Panc1 (cell line): ENCODE results near the gene RIPK1. TPM values are rescaled to one million over a fixed set of nuclear protein-coding genes. Genes with fewer than 3 reads are reported as not detected.

Source experiments
- ATAC-seq: fragments of 200-7000 bp; cut with Tn5 transposase; 2 replicates; pipeline ENCODE4 v1.9.1; 2020; ENCODE audit warnings: mild to moderate bottlenecking, moderate library complexity
- BruUV-seq: library from RNA; stranded (reverse); fragments of 400-500 nt; replicated peaks from 2 replicates; lab custom pipeline; 2021; lab: Mats Ljungman, UMichigan
- CTCF ChIA-PET: fragments of 300-600 bp; sonication (Branson Sonifier 250); formaldehyde crosslinking; loops from one replicate; lab custom pipeline; 2022; ENCODE audit warnings: antibody characterized with exemption; lab: Charles Lee
- POLR2A ChIA-PET: fragments of 300-600 bp; sonication (Branson Sonifier 250); formaldehyde crosslinking; loops from one replicate; lab custom pipeline; 2022; ENCODE audit warnings: antibody characterized with exemption; lab: Charles Lee
- DNase-seq: peaks from one replicate; pipeline ENCODE4 v3.0.0-alpha.2; 2010; ENCODE audit warnings: low read depth, low spot score
- H3K27ac ChIP-seq: 2 replicates; pipeline ENCODE4 v1.5.1; 2011; ENCODE audit warnings: mild to moderate bottlenecking, low read length, inconsistent platforms
- H3K27me3 ChIP-seq: fragments of 200-500 bp; sonication (Bioruptor generic); 2 replicates; pipeline ENCODE4 v1.6.0; 2014; ENCODE audit warnings: low read length, inconsistent platforms; ENCODE audit not compliant: control insufficient read depth, insufficient read depth
- H3K36me3 ChIP-seq: fragments of 200-500 bp; sonication (Bioruptor generic); 2 replicates; pipeline ENCODE4 v1.5.1; 2014; ENCODE audit warnings: inconsistent platforms, mild to moderate bottlenecking, low read length, moderate library complexity; ENCODE audit not compliant: control insufficient read depth, insufficient read depth
- H3K4me1 ChIP-seq: 2 replicates; pipeline ENCODE4 v1.5.1; 2011; ENCODE audit warnings: inconsistent platforms, mild to moderate bottlenecking, low read length, moderate library complexity; ENCODE audit not compliant: control insufficient read depth, insufficient read depth
- H3K4me3 ChIP-seq, 2 experiments: 2 replicates each; pipeline ENCODE4 v1.5.1; 2011 to 2012; ENCODE audit warnings: low read depth in 2 of 2, low read length in 2 of 2, mild to moderate bottlenecking in 2 of 2, inconsistent platforms in 1 of 2, moderate library complexity in 1 of 2
- H3K9me3 ChIP-seq: fragments of 200-500 bp; sonication (Bioruptor generic); 2 replicates; pipeline ENCODE4 v1.5.1; 2014; ENCODE audit warnings: low read depth, mild to moderate bottlenecking, inconsistent platforms, low read length, moderate library complexity; ENCODE audit not compliant: control insufficient read depth, insufficient read depth
- POLR2AphosphoS5 ChIP-seq: IDR thresholded peaks from 2 replicates; pipeline ENCODE4 v1.6.1; 2012; ENCODE audit warnings: mild to moderate bottlenecking, low read depth, low read length, moderate library complexity
- SIN3A ChIP-seq: IDR thresholded peaks from 2 replicates; pipeline ENCODE4 v1.6.1; 2012; ENCODE audit warnings: low read depth, mild to moderate bottlenecking, low read length, moderate library complexity, borderline replicate concordance; ENCODE audit not compliant: insufficient read depth
- TCF7L2 ChIP-seq: IDR thresholded peaks from 2 replicates; pipeline ENCODE4 v1.6.1; 2011; ENCODE audit warnings: mild to moderate bottlenecking, low read depth, low read length, inconsistent platforms
- in situ Hi-C: cut with HindIII; loops from 2 replicates; pipeline ENCODE4 v1.10.0; 2016; ENCODE audit warnings: low sequenced_read_pairs, low pct_unique_long_range_greater_than_20kb
- intact Hi-C: fragments of 100-400 bp; cut with micrococcal nuclease; formaldehyde crosslinking; loops from one replicate; pipeline ENCODE4 v1.10.0; 2022; ENCODE audit not compliant: unreplicated experiment
- total RNA-seq: library from RNA; stranded (reverse); gene quantifications from one replicate; pipeline ENCODE4 v1.2.1, GENCODE V29; 2021; ENCODE audit not compliant: unreplicated experiment
- TF ChIP-seq, protein P1 (sequence below), 2 experiments: IDR thresholded peaks; 2 replicates each; pipeline ENCODE4 v1.6.1; 2011 to 2012; ENCODE audit warnings: low read depth in 2 of 2, control low read depth in 1 of 2, low read length in 1 of 2, mild to moderate bottlenecking in 1 of 2, moderate library complexity in 1 of 2; ENCODE audit not compliant: insufficient read depth in 1 of 2
- TF ChIP-seq, protein P2 (sequence below): fragments of 450-650 bp; IDR thresholded peaks from 2 replicates; pipeline ENCODE4 v1.5.1; 2017; ENCODE audit warnings: mild to moderate bottlenecking

RIPK1 gene
- total RNA-seq, 1 experiment from 2014 or later = 31.6 TPM

GRCh38 chr6:3033652-3034051, 34.6 kb upstream of the RIPK1 start:
- no peak overlapping the region for H3K27ac ChIP-seq
- BruUV-seq = no TSS peak
- no peak overlapping the region for H3K4me3 ChIP-seq
- H3K27me3 ChIP-seq = peaks cover 2% of the 10 kb centered on the region; the same call in 1 of the 2 replicates
- ChIA-PET CTCF (no interaction called here), POLR2A (no interaction called here)
- H3K9me3 ChIP-seq = no peaks in the 10 kb centered on the region
- H3K36me3 ChIP-seq = no peaks in the 10 kb centered on the region
- H3K4me1 ChIP-seq = no peaks in the 10 kb centered on the region
- DNase-seq (no peak), ATAC-seq (no peak)
- TF ChIP-seq, protein P1, sequence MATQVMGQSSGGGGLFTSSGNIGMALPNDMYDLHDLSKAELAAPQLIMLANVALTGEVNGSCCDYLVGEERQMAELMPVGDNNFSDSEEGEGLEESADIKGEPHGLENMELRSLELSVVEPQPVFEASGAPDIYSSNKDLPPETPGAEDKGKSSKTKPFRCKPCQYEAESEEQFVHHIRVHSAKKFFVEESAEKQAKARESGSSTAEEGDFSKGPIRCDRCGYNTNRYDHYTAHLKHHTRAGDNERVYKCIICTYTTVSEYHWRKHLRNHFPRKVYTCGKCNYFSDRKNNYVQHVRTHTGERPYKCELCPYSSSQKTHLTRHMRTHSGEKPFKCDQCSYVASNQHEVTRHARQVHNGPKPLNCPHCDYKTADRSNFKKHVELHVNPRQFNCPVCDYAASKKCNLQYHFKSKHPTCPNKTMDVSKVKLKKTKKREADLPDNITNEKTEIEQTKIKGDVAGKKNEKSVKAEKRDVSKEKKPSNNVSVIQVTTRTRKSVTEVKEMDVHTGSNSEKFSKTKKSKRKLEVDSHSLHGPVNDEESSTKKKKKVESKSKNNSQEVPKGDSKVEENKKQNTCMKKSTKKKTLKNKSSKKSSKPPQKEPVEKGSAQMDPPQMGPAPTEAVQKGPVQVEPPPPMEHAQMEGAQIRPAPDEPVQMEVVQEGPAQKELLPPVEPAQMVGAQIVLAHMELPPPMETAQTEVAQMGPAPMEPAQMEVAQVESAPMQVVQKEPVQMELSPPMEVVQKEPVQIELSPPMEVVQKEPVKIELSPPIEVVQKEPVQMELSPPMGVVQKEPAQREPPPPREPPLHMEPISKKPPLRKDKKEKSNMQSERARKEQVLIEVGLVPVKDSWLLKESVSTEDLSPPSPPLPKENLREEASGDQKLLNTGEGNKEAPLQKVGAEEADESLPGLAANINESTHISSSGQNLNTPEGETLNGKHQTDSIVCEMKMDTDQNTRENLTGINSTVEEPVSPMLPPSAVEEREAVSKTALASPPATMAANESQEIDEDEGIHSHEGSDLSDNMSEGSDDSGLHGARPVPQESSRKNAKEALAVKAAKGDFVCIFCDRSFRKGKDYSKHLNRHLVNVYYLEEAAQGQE (IDR thresholded peaks at IDR 0.05; ENCODE audit: insufficient read depth in 1 of 2, low read depth in 2 of 2, low read length in 1 of 2) = no peak
- TF ChIP-seq POLR2AphosphoS5 (no peak), TCF7L2 (no peak), SIN3A (no peak)
- TF ChIP-seq, protein P2, sequence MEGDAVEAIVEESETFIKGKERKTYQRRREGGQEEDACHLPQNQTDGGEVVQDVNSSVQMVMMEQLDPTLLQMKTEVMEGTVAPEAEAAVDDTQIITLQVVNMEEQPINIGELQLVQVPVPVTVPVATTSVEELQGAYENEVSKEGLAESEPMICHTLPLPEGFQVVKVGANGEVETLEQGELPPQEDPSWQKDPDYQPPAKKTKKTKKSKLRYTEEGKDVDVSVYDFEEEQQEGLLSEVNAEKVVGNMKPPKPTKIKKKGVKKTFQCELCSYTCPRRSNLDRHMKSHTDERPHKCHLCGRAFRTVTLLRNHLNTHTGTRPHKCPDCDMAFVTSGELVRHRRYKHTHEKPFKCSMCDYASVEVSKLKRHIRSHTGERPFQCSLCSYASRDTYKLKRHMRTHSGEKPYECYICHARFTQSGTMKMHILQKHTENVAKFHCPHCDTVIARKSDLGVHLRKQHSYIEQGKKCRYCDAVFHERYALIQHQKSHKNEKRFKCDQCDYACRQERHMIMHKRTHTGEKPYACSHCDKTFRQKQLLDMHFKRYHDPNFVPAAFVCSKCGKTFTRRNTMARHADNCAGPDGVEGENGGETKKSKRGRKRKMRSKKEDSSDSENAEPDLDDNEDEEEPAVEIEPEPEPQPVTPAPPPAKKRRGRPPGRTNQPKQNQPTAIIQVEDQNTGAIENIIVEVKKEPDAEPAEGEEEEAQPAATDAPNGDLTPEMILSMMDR = no peak
- intact Hi-C loops = no loop called here
- in situ Hi-C loops = no loop called here

DNA sequence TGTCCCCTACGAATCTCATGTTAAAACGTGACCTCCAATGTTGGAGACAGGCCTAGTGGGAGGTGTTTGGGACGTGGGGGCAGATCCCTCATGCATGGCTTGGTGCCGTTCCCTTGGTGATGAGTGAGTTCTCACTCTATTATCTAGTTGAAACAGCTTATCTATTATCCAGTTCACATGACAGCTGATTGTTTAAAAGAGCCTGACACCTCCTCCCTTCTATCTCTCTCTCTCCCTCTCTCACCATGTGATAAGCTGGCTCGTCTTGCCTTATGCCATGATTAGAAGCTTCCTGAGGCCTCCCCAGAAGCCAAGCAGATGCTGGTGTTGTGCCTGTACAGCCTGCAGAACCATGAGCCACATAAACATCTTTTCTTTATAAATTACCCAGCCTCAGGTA, 32.9 kb upstream of the RIPK1 start:
- ChIA-PET POLR2A (no interaction called here), CTCF (no interaction called here)
- Histone ChIP-seq H3K4me3 (no peak overlapping the region), H3K27ac (no peak overlapping the region), H3K9me3 (no peaks in the 10 kb centered on the region), H3K36me3 (no peaks in the 10 kb centered on the region), H3K27me3 (peaks cover 2% of the 10 kb centered on the region; the same call in 1 of the 2 replicates), H3K4me1 (no peaks in the 10 kb centered on the region)
- intact Hi-C loops = no loop called here
- no peak for DNase-seq
- no peak for TF ChIP-seq POLR2AphosphoS5
- no peak for ATAC-seq
- in situ Hi-C loops = no loop called here
- no TSS peak for BruUV-seq

DNA sequence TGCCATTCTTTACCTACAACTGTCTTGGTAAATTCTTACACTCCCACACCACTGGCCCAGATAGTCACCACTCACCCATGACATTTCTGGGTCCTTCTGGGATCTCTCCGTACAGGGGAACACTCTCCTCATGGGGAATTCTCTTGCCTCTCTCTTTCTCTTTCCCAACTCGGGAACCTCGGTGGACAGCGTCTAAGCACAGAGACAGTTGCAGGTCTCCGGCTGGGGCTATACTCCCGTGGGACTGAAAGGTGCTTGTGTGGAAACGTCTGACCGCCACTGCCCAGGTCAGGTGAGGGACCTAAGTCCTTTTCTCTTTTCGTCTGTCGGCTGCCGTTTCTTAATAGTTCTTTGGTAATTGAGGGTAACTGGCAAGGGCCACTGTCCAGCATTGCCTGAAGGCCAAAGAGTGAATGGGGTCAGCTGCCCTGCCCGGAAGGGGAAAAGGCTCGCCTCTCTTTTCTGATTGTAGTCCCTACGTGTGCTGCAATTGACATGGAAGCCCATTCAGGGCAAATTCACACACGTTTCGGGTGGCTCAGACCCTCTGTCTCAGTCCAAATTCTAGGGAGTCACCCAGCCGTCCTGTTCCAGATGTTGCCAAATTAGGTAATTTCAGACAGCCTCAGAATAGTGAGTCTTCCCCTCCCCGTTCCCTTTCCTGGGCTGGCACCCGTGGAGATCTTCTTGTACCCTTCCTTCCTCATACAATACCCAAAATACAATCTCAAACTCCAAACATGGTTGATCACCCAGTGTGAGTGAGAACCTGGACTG, 31.2 kb upstream of the RIPK1 start:
- Histone ChIP-seq H3K4me3 (no peak overlapping the region), H3K27me3 (peaks cover 2% of the 10 kb centered on the region; the same call in 1 of the 2 replicates), H3K27ac (no peak overlapping the region), H3K4me1 (no peaks in the 10 kb centered on the region), H3K9me3 (no peaks in the 10 kb centered on the region), H3K36me3 (no peaks in the 10 kb centered on the region)
- no TSS peak for BruUV-seq
- intact Hi-C loops (no loop called here), in situ Hi-C loops (no loop called here)
- ChIA-PET CTCF (no interaction called here), POLR2A (no interaction called here)
- TF ChIP-seq, protein P1 (IDR thresholded peaks at IDR 0.05; ENCODE audit: insufficient read depth in 1 of 2, low read depth in 2 of 2, low read length in 1 of 2) = no peak
- TF ChIP-seq, protein P2 = no peak
- TF ChIP-seq POLR2AphosphoS5 (no peak), TCF7L2 (no peak)
- no peak for DNase-seq
- ATAC-seq = no peak
